HG02763 (cell line): Measurements from ENCODE around the gene RUNDC3A.
"Not testable (repeated sequence)": the region's sequence is repeated elsewhere in the genome, so short reads cannot be mapped to it uniquely, and the experiment has no call there.

Experiments used
- ATAC-seq: cut with Tn5 transposase; IDR thresholded peaks from one replicate; pipeline ENCODE4 v1.9.1; 2021; ENCODE audit warnings: mild to moderate bottlenecking, moderate library complexity; ENCODE audit not compliant: unreplicated experiment

RUNDC3A gene

DNA sequence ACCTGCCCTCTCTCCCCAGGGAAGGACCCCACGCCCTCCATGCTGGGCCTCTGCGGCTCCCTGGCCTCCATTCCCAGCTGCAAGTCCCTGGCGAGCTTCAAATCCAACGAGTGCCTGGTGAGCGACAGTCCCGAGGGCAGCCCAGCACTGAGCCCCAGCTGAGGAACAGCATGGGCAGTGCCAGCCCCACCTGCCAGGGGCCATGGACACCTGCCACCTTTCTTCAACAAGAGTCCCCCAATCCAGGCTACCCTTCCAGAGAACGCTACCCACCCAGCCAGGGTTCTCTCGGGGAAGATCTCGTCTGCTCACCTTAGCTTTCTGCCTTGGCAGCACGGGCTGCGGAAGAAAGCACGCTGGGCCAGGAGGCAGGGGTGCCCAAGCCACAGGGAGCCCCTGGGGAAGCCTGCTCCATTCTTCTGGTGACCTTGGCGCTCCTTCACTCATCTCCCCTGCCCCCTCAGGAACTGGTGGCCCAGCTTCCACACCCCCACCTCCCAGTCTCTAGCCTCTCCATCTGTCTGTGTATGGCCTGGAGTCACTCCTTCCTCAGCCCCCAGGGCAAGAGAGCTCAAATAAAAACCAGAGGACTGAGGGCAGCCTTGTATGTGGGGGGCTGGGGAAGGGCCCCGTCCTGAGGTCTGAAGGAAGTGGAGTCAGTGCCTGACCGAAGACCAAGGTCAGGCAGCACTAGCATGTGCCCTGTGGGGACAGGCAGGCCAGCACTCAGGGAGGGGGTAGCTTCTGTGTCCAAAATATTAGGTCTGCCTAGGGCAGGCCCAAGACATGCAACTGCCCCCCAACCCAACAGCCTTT, 9.9 kb downstream of the RUNDC3A start:
- no peak for ATAC-seq

DNA sequence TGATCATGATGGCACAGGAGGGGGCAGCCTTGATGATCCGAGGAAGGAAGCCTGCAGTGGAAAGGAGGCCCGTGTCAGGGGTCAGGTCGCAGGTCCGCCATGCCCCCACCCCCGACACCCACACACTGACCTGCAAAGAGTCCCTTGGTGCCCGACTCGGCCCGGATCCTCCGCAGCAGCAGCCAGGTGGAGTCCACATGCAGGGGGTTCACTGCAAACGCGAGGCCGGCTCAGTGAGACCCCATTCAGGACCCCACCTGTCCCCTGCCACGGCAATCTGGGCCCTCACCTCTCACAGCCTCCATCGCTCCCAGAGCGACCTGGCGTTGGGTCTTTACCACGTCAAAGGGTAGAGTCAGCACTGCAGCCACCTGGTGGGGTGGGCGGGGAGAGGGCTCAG, 11.7 kb downstream of the RUNDC3A start:
- ATAC-seq: no peak

DNA sequence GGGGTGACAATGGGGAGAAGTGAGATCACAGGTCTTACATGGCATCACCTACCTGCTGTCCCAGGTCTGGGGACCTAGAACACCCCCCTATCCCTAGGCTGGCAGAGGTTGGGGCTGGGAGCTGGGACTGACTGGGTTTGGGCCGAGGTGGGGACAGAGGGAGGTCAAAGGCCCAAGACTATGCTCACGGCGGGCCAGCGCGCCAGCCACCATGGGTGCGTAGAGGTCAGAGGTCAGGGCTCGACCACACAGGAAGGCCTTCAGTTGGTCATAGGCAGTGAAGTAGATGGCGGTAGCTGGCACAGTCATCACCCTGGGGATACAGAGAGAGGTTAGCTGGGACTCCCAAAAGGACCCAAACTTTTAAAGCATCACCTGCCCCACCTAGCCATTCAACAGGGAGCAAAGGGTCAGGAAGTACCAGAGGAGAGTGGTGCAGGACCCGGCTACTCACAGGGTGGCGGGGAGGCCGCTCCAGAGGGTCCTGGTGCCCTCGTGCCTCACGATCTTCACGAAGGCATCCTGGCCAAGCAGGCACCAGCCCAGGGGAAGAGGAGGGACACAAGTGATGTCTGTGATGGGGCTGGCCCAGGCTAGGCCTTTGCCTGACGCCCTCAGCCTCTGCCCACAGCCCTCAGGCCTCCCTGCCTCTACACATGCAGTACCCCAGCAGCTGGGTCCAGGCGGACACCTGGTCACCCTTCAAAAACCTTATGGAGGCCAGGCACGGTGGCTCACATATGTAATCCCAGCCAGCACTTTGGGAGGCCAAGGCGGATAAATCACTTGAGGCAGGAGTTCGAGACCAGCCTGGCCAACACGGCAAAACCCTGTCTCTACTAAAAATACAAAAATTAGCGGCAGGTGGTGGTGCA, 13.1 kb downstream of the RUNDC3A start:
- no peak for ATAC-seq

GRCh38 chr17:44322236-44322895, 14.0 kb downstream of the RUNDC3A start:
- no peak for ATAC-seq

DNA sequence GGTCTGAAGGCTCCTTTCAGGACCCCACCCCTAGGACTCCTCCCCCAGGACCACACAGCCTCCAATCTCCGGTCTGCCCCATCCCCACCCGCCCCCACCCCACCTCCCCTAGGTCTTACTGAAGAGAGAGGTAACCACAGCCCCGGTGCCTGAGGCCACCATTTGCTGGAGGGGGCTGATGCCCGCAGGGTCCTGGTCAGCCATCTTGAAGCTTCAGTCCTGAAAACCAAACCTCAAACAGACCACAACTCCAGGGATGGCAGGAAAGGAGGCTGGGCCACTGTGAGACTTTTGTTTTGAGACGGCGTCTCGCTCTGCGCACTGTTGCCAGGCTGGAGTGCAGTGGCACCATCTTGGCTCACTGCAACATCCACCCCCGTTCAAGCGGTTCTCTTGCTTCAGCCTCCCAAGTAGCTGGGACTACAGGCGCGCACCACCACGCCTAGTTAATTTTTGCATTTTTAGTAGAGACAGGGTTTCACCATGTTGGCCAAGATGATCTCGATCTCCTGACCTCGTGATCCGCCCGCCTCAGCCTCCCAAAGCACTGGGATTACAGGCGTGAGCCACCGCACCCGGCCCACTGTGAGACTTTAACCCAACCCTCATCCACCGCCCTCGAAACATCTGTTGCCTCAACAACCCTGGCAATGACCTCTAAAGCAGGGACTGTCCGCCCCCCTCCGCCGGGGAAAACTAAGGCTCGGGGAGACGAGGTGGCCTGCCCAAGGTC, 15.1 kb downstream of the RUNDC3A start:
- ATAC-seq: no peak

DNA sequence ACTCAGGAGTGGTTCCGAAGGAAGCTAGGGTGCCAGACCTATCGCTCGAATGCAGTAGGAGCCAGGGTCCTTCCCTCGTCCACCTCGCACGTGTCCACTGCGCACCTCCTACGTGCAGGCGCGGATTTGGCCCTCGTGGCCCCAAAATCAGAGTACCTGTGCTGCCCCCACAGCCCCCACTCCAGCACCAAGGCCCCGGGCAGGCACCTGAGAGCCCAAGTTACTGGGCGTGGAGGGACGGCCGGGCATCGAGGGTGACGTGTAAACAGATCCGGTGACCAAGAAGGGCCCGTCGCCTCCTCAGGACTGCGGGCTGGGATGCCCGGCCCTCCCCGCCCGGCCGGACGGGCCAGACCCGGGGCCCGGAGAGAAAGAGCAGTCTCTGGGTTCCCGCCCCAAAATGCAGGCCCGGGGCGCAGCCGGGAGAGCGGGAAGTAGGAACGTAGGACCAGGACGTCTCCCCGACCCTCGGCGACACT, 15.7 kb downstream of the RUNDC3A start:
- ATAC-seq: no peak

- ATAC-seq: peak; percentile 73
Measured at GRCh38 chr17:44324571-44325275, 16.3 kb downstream of the RUNDC3A start, which contains the start of gene SLC25A39. Gene SLC25A39, minus strand, starts transcription at chr17:44324823. Its CDS starts 1,261 bp downstream, at chr17:44323562.

GRCh38 chr17:44326861-44327444, 18.6 kb downstream of the RUNDC3A start:
- ATAC-seq: peak; percentile 54

GRCh38 chr17:44327715-44328449, 19.5 kb downstream of the RUNDC3A start:
- ATAC-seq: no peak

- not testable (repeated sequence) for ATAC-seq
Measured at GRCh38 chr17:44329516-44329915, 21.1 kb downstream of the RUNDC3A start.

GRCh38 chr17:44330263-44330662, 21.9 kb downstream of the RUNDC3A start:
- ATAC-seq: not testable (repeated sequence)

GRCh38 chr17:44331249-44331760, 22.9 kb downstream of the RUNDC3A start:
- ATAC-seq: no peak

DNA sequence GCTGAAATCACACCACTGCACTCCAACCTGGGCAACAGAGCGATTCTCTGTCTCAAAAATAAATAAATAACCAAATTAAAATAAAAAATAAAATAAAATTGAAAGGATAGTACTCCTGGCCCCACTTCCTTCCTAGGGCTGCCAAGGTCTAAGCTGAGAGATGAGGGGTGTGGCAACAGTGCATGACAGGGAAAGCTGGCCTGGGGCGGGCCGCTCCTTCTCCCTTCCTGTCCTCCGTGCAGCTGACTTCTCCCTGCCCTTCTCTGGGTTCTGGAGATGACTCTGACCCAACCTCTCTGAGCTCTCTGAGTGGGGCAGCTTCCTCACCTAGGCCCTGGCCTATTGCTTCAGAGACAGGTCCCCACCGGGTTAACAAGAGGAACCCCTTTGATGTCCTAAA, 25.0 kb downstream of the RUNDC3A start:
- no peak for ATAC-seq

DNA sequence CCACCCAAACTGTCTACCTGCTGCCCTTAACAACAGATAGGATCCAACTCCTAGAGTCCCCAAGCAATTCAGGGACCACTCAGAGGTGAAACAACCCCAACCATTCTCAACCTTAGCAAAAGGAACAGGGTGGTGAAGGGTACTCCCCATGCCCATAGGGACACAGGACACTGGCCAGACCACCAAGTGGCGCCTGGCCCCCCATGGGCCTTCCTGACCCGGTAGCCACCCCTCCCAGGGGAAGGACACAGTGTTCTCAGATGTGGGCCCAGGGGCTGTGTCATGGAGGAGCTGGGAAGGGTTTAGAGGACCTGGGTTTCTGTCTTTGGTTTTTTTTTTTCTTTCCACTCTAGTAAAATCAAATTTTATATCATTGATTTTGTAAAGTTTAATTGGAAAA, 25.9 kb downstream of the RUNDC3A start:
- ATAC-seq: no peak

DNA sequence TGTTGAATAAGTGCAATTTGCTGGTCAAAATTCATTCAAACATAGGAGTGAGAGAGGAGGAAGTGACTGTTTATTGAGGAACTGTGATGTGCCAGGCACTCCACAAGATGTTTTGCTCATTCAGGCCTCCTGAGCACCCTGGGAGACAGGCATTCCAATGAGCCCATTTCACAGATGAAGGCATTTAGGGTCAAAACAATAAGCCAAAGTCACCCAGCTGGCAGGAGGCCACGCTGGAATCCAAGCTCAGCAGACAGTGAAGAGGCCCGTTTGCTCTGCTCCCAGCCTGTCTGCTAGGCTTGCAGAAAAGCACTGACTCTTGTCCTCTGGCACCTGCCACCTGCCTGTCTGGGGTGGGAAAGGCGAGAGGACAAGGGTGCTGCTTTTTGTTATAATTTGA, 26.3 kb downstream of the RUNDC3A start:
- ATAC-seq: no peak

DNA sequence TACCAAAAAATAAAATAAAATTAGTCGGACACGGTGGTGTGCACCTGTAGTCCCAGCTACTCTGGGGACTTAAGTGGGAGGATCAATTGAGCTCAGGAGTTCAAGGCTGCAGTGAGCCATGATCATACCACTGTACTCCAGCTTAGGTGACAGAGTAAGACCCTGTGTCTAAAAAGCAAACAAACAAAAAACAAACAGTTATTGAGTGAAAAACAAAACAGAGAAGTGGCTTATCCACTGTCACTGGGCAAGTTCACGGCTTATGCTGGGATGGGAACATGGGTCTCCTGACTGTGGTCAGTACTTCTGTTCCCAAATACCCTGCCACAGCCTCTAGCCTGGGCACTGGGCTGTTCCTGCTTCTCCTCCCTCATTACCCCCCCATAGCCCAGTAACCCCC, 27.2 kb downstream of the RUNDC3A start:
- ATAC-seq: no peak

DNA sequence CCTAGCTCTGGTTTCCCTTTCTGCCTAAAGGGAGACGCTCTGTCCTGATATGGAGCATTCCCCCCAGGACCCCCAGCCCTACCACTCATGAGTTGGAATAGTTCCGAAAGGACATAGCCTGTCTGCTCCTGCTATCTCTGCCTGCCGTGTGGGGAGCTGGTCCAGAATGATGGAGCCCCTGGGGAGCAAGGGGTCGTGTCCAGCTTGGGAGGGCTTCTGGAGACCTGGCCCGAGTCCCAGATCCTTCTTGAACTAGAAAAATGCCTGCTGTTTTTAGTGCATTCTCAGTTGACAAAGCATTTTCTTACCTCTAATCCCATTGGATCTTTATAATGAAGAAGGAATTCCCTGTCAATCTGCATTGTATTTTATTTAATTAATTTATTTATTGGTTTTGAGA, 27.6 kb downstream of the RUNDC3A start:
- ATAC-seq: no peak

- ATAC-seq: no peak
Measured at GRCh38 chr17:44338702-44339101, 30.3 kb downstream of the RUNDC3A start.

DNA sequence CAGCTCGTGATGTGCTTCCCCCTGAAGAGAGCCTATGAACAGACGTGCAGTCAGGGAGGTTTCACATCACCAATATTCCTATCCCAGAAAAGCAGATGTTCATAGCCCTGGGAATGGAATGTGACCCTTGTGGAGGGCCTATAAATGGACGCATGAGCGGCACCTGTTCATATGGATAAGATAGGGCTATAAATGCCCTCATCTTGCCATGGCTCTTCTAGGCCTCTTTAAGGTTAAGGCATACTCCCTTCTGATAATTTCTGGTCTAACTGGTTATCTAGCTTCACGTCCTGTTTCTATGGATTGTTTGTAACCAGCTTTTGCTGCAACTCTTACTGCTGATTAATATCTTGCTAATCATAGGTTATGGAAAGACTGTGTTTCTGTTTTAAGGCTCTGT, 32.2 kb downstream of the RUNDC3A start:
- not testable (repeated sequence) for ATAC-seq
